Neural cell (in vitro differentiated cells): Measurements from ENCODE around the gene FEN1. TPM values are rescaled to one million over a fixed set of nuclear protein-coding genes. Genes with fewer than 3 reads are reported as not detected.

Experiments
- H2AFZ ChIP-seq: fragments of 200-600, 300-800 bp; sonication (generic), shearing (Covaris generic); 2 replicates; pipeline ENCODE4 v1.6.0; 2014; ENCODE audit warnings: low read depth, mild to moderate bottlenecking, antibody characterized with exemption, low read length, moderate library complexity
- H3F3A ChIP-seq: fragments of 200-600 bp; shearing (Covaris generic); 2 replicates; pipeline ENCODE4 v1.6.1; 2016; ENCODE audit warnings: mild to moderate bottlenecking, moderate library complexity, mixed read lengths, antibody characterized with exemption, low read length; ENCODE audit not compliant: insufficient read depth, poor library complexity, severe bottlenecking
- H3K27ac ChIP-seq: fragments of 200-600, 300-800 bp; sonication (generic), shearing (Covaris generic); 2 replicates; pipeline ENCODE4 v1.5.1; 2014; ENCODE audit warnings: mild to moderate bottlenecking, low read length, moderate library complexity
- H3K27me3 ChIP-seq: fragments of 300-800, 200-600 bp; sonication (generic), shearing (Covaris generic); 2 replicates; pipeline ENCODE4 v1.6.0; 2014; ENCODE audit warnings: mild to moderate bottlenecking, low read depth, low read length, moderate library complexity; ENCODE audit not compliant: insufficient read depth
- H3K36me3 ChIP-seq: fragments of 300-800, 200-600 bp; sonication (generic), shearing (Covaris generic); 2 replicates; pipeline ENCODE4 v1.5.1; 2014; ENCODE audit warnings: mild to moderate bottlenecking, antibody characterized with exemption, low read length, moderate library complexity; ENCODE audit not compliant: insufficient read depth
- H3K4me2 ChIP-seq: fragments of 300-800, 200-600 bp; sonication (generic), shearing (Covaris generic); 2 replicates; pipeline ENCODE4 v1.6.0; 2014; ENCODE audit warnings: mild to moderate bottlenecking, low read length
- H3K4me3 ChIP-seq: fragments of 300-800, 200-600 bp; sonication (generic), shearing (Covaris generic); 2 replicates; pipeline ENCODE4 v1.5.1; 2014; ENCODE audit warnings: mild to moderate bottlenecking, low read length, moderate library complexity
- H3K79me2 ChIP-seq: fragments of 200-600 bp; shearing (Covaris generic); replicated peaks from 2 replicates; pipeline ENCODE4 v1.6.0; 2014; ENCODE audit warnings: mild to moderate bottlenecking, low read length, moderate library complexity; ENCODE audit not compliant: insufficient read depth
- H3K9ac ChIP-seq: fragments of 300-800, 200-600 bp; sonication (generic), shearing (Covaris generic); 2 replicates; pipeline ENCODE4 v1.6.1; 2016; ENCODE audit warnings: mild to moderate bottlenecking, low read length, mixed read lengths
- H3K9me2 ChIP-seq: fragments of 200-600 bp; shearing (Covaris generic); 2 replicates; pipeline ENCODE4 v1.6.1; 2016; ENCODE audit warnings: mild to moderate bottlenecking, low read length, mixed read lengths; ENCODE audit not compliant: insufficient read depth
- H3K9me3 ChIP-seq: fragments of 200-600, 300-800 bp; sonication (generic), shearing (Covaris generic); 2 replicates; pipeline ENCODE4 v1.6.1; 2016; ENCODE audit warnings: mild to moderate bottlenecking, mixed run types, low read length, moderate library complexity, mixed read lengths
- H4K20me1 ChIP-seq: fragments of 200-600 bp; shearing (Covaris generic); 2 replicates; pipeline ENCODE4 v1.6.1; 2016; ENCODE audit warnings: mild to moderate bottlenecking, mixed run types; ENCODE audit not compliant: insufficient read depth
- EP300 ChIP-seq: fragments of 450-650 bp; conservative IDR thresholded peaks from 2 replicates; pipeline ENCODE4 v1.6.1; 2014; ENCODE audit warnings: antibody characterized with exemption, mild to moderate bottlenecking, moderate library complexity; ENCODE audit not compliant: poor library complexity, severe bottlenecking
- EZH2 ChIP-seq: fragments of 200-600, 300-800 bp; shearing (Covaris generic), sonication (generic); IDR thresholded peaks from 2 replicates; pipeline ENCODE4 v1.6.1; 2014; ENCODE audit warnings: antibody characterized with exemption, low read length, borderline replicate concordance, mild to moderate bottlenecking; ENCODE audit not compliant: insufficient read depth, poor library complexity, severe bottlenecking
- MXI1 ChIP-seq: fragments of 450-650 bp; conservative IDR thresholded peaks from 2 replicates; pipeline ENCODE4 v1.6.1; 2014; ENCODE audit warnings: antibody characterized with exemption, mild to moderate bottlenecking; ENCODE audit not compliant: poor library complexity, severe bottlenecking
- POLR2AphosphoS5 ChIP-seq: IDR thresholded peaks from 2 replicates; pipeline ENCODE4 v1.6.1; 2012
- RAD21 ChIP-seq: fragments of 450-650 bp; conservative IDR thresholded peaks from 2 replicates; pipeline ENCODE4 v1.6.1; 2014; ENCODE audit warnings: antibody characterized with exemption, mild to moderate bottlenecking, moderate library complexity
- SMC3 ChIP-seq: fragments of 450-650 bp; conservative IDR thresholded peaks from 2 replicates; pipeline ENCODE4 v1.6.1; 2014; ENCODE audit warnings: antibody characterized with exemption, mild to moderate bottlenecking, moderate library complexity; ENCODE audit not compliant: poor library complexity
- TAF1 ChIP-seq: IDR thresholded peaks from 2 replicates; pipeline ENCODE4 v1.6.1; 2012; ENCODE audit warnings: low read depth
- polyA plus RNA-seq: library from polyadenylated mRNA; depleted of rRNA; stranded (reverse); fragments of >200 nt; gene quantifications from 2 replicates; pipeline ENCODE4 v1.2.3, GENCODE V29; 2014
- TF ChIP-seq, protein P1 (sequence below): IDR thresholded peaks from 2 replicates; pipeline ENCODE4 v1.6.1; 2012; ENCODE audit warnings: borderline replicate concordance
- TF ChIP-seq, protein P2 (sequence below): fragments of 450-650 bp; IDR thresholded peaks from 2 replicates; pipeline ENCODE4 v1.5.1; 2014; ENCODE audit warnings: antibody characterized with exemption, mild to moderate bottlenecking, moderate library complexity; ENCODE audit not compliant: poor library complexity, severe bottlenecking

The FEN1 gene
- polyA plus RNA-seq, 1 donor from 2014 or later = 27.2 TPM

DNA sequence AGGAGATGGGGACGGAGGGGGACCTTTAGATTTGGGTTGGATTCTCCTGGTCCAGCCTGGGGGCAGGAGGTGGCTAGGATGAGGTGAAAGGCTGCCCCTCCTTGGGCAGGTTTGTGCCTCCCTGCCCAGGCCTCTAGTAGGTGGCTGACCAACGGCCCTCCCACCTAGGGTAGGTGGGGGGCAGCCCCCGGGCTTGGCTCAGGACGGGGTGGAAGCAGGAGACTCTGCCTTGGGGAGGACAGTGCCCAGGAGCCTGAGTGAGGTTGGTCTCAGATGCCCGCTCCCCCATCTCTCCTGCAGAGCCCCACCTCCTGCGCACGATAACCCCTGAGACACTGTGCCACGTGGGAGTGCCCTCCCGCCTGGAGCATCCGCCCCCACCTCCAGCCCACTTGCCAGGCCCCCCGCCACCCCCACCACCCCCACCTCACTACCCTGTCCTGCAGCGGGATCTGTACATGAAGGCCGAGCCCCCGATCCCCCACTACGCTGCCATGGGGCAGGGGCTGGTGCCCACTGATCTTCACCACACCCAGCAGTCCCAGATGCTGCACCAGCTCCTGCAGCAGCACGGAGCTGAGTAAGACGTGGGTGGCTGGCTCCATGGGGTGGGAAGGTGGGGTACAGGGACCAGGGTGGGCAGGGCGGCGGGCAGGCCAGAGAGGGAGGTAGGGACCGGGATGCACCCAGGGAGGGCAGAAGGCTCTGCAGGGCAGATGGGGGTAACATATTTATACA, 22.6 kb upstream of the FEN1 start (continued):
- TF ChIP-seq MXI1 = no peak

DNA sequence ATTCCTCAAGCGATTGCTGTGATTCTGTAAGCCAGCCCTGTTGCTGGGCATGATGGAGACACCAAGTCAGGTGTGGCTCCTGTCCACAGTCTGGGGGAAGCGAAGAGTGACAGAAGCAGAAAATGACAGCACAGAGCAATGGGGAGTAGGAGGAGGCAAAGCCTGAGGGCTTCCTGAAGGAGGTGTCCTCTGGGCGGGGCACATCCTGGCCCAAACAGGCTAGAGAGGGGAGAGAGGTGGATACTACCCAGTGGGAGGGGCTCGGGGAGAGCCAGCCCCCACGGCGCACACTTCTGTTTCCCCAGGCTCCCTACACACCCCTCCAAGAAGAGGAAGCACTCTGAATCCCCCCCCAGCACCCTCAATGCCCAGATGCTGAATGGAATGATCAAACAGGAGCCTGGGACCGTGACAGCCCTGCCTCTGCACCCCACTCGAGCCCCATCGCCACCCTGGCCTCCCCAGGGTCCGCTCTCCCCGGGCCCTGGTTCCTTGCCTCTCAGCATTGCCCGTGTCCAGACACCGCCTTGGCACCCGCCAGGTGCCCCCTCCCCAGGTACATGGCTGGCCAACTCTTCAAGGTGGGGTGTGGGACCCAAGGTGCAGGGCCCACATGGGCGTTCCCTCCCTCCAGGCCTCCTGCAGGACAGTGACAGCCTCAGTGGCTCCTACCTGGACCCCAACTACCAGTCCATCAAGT, 21.4 kb upstream of the FEN1 start:
- TF ChIP-seq, protein P1, sequence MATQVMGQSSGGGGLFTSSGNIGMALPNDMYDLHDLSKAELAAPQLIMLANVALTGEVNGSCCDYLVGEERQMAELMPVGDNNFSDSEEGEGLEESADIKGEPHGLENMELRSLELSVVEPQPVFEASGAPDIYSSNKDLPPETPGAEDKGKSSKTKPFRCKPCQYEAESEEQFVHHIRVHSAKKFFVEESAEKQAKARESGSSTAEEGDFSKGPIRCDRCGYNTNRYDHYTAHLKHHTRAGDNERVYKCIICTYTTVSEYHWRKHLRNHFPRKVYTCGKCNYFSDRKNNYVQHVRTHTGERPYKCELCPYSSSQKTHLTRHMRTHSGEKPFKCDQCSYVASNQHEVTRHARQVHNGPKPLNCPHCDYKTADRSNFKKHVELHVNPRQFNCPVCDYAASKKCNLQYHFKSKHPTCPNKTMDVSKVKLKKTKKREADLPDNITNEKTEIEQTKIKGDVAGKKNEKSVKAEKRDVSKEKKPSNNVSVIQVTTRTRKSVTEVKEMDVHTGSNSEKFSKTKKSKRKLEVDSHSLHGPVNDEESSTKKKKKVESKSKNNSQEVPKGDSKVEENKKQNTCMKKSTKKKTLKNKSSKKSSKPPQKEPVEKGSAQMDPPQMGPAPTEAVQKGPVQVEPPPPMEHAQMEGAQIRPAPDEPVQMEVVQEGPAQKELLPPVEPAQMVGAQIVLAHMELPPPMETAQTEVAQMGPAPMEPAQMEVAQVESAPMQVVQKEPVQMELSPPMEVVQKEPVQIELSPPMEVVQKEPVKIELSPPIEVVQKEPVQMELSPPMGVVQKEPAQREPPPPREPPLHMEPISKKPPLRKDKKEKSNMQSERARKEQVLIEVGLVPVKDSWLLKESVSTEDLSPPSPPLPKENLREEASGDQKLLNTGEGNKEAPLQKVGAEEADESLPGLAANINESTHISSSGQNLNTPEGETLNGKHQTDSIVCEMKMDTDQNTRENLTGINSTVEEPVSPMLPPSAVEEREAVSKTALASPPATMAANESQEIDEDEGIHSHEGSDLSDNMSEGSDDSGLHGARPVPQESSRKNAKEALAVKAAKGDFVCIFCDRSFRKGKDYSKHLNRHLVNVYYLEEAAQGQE = no peak
- TF ChIP-seq TAF1 (no peak), POLR2AphosphoS5 (no peak), SMC3 (no peak), RAD21 (no peak), MXI1 (no peak), EP300 (no peak), EZH2 (no peak)
- TF ChIP-seq, protein P2, sequence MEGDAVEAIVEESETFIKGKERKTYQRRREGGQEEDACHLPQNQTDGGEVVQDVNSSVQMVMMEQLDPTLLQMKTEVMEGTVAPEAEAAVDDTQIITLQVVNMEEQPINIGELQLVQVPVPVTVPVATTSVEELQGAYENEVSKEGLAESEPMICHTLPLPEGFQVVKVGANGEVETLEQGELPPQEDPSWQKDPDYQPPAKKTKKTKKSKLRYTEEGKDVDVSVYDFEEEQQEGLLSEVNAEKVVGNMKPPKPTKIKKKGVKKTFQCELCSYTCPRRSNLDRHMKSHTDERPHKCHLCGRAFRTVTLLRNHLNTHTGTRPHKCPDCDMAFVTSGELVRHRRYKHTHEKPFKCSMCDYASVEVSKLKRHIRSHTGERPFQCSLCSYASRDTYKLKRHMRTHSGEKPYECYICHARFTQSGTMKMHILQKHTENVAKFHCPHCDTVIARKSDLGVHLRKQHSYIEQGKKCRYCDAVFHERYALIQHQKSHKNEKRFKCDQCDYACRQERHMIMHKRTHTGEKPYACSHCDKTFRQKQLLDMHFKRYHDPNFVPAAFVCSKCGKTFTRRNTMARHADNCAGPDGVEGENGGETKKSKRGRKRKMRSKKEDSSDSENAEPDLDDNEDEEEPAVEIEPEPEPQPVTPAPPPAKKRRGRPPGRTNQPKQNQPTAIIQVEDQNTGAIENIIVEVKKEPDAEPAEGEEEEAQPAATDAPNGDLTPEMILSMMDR = no peak
- H3K27ac ChIP-seq = no peak overlapping the region

GRCh38 chr11:61771985-61772455, 20.7 kb upstream of the FEN1 start:
- Histone ChIP-seq H3K79me2 (no peaks in the 10 kb centered on the region), H3K9me3 (no peaks in the 10 kb centered on the region), H3K4me3 (no peak overlapping the region), H4K20me1 (no peaks in the 10 kb centered on the region), H3K36me3 (no peaks in the 10 kb centered on the region), H3K4me2 (no peak overlapping the region), H3F3A (no peaks in the 10 kb centered on the region), H2AFZ (no peak overlapping the region), H3K9me2 (no peaks in the 10 kb centered on the region), H3K9ac (no peak overlapping the region), H3K27ac (no peak overlapping the region), H3K27me3 (no peaks in the 10 kb centered on the region)
- no peak for TF ChIP-seq POLR2AphosphoS5
- no peak for TF ChIP-seq SMC3
- TF ChIP-seq, protein P1 = no peak
- TF ChIP-seq, protein P2 = no peak
- no peak for TF ChIP-seq TAF1

More for the DNA sequence above, 21.4 kb upstream of the FEN1 start:
- Histone ChIP-seq H4K20me1 (no peaks in the 10 kb centered on the region), H3F3A (no peaks in the 10 kb centered on the region), H3K9me2 (no peaks in the 10 kb centered on the region), H3K9me3 (no peaks in the 10 kb centered on the region), H3K27me3 (no peaks in the 10 kb centered on the region), H3K4me2 (no peak overlapping the region), H3K36me3 (no peaks in the 10 kb centered on the region), H2AFZ (no peak overlapping the region), H3K9ac (no peak overlapping the region), H3K4me3 (no peak overlapping the region), H3K79me2 (no peaks in the 10 kb centered on the region)
